Keratinocyte (primary cell): ENCODE results near the gene LRRFIP2.

ENCODE experiments used
- CTCF ChIP-seq, 3 experiments: IDR thresholded peaks in 1 of 3; conservative IDR thresholded peaks in 1 of 3; optimal IDR thresholded peaks in 1 of 3; 2 replicates in 2 of 3; 3 replicates in 1 of 3; pipeline versions ENCODE3 to v1.5.1; 2011; ENCODE audit warnings: low read length in 3 of 3, mild to moderate bottlenecking in 3 of 3, moderate library complexity in 2 of 3, control low read depth in 1 of 3, inconsistent platforms in 1 of 3; ENCODE audit not compliant: insufficient read depth in 2 of 3; ENCODE audit errors: extremely low read depth in 1 of 3
- EZH2 ChIP-seq: IDR thresholded peaks from one replicate; pipeline ENCODE4 v1.6.1; 2012; ENCODE audit warnings: inconsistent platforms, mild to moderate bottlenecking, low read length, moderate library complexity

- no peak for TF ChIP-seq CTCF (optimal IDR thresholded peaks at IDR 0.05 in 1 of 3, IDR thresholded peaks at IDR 0.05 in 1 of 3, conservative IDR thresholded peaks at IDR 0.05 in 1 of 3; ENCODE audit: extremely low read depth in 1 of 3, insufficient read depth in 2 of 3, low read length in 3 of 3)
- no peak for TF ChIP-seq EZH2
Measured at GRCh38 chr3:37024820-37025405, 149.5 kb downstream of the LRRFIP2 start.
